SHP77 (cell line): ENCODE results near the gene TANGO6.
A peak's percentile ranks its signal among the peaks of the same experiment; 100 is the strongest.
"Not testable (repeated sequence)": the region's sequence is repeated elsewhere in the genome, so short reads cannot be mapped to it uniquely, and the experiment has no call there.

Source experiments
- DNase-seq, 2 experiments: peaks; one replicate each; lab custom pipeline; 2025; lab: John Stamatoyannopoulos, UW

The TANGO6 gene

GRCh38 chr16:68843482-68844210, at the start of gene TANGO6:
Gene TANGO6 (plus strand): TSS chr16:68843531. CDS start chr16:68843618, 87 bp downstream.
- peak; percentile 75 to 81 for DNase-seq

- DNase-seq, result no peak
Measured at GRCh38 chr16:68798398-68798797, 44.9 kb upstream of the TANGO6 start.

- DNase-seq, result peak; percentile 57 to 58
Measured at GRCh38 chr16:68800257-68800875, 43.0 kb upstream of the TANGO6 start.

- DNase-seq, result no peak
Measured at GRCh38 chr16:68802190-68802589, 41.1 kb upstream of the TANGO6 start.

- no peak for DNase-seq
Measured at GRCh38 chr16:68806422-68806821, 36.9 kb upstream of the TANGO6 start.

- no peak for DNase-seq
Measured at GRCh38 chr16:68806981-68807380, 36.4 kb upstream of the TANGO6 start.

GRCh38 chr16:68814516-68814915, 28.8 kb upstream of the TANGO6 start:
- DNase-seq, result no peak

- no peak for DNase-seq
Measured at GRCh38 chr16:68823401-68824135, 19.8 kb upstream of the TANGO6 start.

- no peak for DNase-seq
Measured at GRCh38 chr16:68825427-68825826, 17.9 kb upstream of the TANGO6 start.

- DNase-seq, result no peak
Measured at GRCh38 chr16:68826652-68827051, 16.7 kb upstream of the TANGO6 start.

GRCh38 chr16:68833251-68833650, 10.1 kb upstream of the TANGO6 start:
- DNase-seq, result no peak

GRCh38 chr16:68834550-68834949, 8.8 kb upstream of the TANGO6 start:
- DNase-seq, result no peak

GRCh38 chr16:68835970-68836369, 7.4 kb upstream of the TANGO6 start:
- no peak for DNase-seq

GRCh38 chr16:68839831-68840230, 3.5 kb upstream of the TANGO6 start:
- DNase-seq, result no peak

GRCh38 chr16:68842964-68843481, 308 bp upstream of the TANGO6 start:
- DNase-seq, result not testable (repeated sequence)

GRCh38 chr16:68844211-68844564, 857 bp downstream of the TANGO6 start:
- no peak for DNase-seq

- DNase-seq, result no peak
Measured at GRCh38 chr16:68848786-68849185, 5.5 kb downstream of the TANGO6 start.

- DNase-seq, result no peak
Measured at GRCh38 chr16:68850481-68850880, 7.2 kb downstream of the TANGO6 start.

GRCh38 chr16:68851601-68852000, 8.3 kb downstream of the TANGO6 start:
- no peak for DNase-seq

- DNase-seq, result no peak
Measured at GRCh38 chr16:68857479-68857878, 14.1 kb downstream of the TANGO6 start.

GRCh38 chr16:68859828-68860227, 16.5 kb downstream of the TANGO6 start:
- DNase-seq, result no peak

- no peak for DNase-seq
Measured at GRCh38 chr16:68860978-68861892, 17.9 kb downstream of the TANGO6 start.
